Adrenal gland (tissue), 5 donors: ENCODE results near the gene TMEM273.

ENCODE experiments used
- POLR2A ChIP-seq, 2 donors: fragments of 450-650 bp; IDR thresholded peaks; one replicate each; pipeline ENCODE4 v1.6.1; 2017; ENCODE audit warnings: antibody characterized with exemption in 2 of 2, mild to moderate bottlenecking in 2 of 2, moderate library complexity in 1 of 2
- TF ChIP-seq, protein P1 (sequence below), 6 experiments: fragments of 450-650 bp in 4 of 6; fragments of 200-600 bp in 2 of 6; sonication (generic) in 1 of 6; IDR thresholded peaks; 1 replicate in 5 of 6; 2 replicates in 1 of 6; pipeline versions ENCODE4 v1.5.1 to v1.8.0; 2016 to 2021; ENCODE audit warnings: antibody characterized with exemption in 6 of 6, mild to moderate bottlenecking in 2 of 6, moderate library complexity in 1 of 6
- donor health status: DM: no; HTN: no; CAD: no.

DNA sequence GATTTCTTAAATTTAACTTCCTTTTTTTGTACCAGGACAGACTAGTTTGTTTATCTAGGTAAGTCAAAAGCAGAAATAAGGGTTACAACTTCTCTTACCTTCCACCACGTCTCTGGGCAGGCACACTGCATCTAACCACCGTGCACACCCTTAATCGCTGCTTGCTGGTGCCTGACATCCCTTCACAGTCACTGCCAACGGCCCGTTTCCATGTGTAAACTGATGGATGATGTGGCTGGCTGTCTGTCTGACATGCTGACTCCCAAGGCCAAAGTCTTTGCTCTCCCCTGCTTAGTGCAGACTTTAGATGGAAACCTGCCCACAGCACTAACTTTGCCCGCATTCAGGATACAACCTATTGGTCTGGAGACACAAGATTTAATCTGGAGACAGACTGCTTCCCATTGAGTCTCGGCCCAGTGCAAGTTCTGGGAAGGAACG, 1.1 kb downstream of the TMEM273 start:
- TF ChIP-seq, protein P1, sequence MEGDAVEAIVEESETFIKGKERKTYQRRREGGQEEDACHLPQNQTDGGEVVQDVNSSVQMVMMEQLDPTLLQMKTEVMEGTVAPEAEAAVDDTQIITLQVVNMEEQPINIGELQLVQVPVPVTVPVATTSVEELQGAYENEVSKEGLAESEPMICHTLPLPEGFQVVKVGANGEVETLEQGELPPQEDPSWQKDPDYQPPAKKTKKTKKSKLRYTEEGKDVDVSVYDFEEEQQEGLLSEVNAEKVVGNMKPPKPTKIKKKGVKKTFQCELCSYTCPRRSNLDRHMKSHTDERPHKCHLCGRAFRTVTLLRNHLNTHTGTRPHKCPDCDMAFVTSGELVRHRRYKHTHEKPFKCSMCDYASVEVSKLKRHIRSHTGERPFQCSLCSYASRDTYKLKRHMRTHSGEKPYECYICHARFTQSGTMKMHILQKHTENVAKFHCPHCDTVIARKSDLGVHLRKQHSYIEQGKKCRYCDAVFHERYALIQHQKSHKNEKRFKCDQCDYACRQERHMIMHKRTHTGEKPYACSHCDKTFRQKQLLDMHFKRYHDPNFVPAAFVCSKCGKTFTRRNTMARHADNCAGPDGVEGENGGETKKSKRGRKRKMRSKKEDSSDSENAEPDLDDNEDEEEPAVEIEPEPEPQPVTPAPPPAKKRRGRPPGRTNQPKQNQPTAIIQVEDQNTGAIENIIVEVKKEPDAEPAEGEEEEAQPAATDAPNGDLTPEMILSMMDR (IDR thresholded peaks at IDR 0.05): no peak
- TF ChIP-seq POLR2A (IDR thresholded peaks at IDR 0.05): no peak
